KMS-11 (cell line): ENCODE data around the gene MTF2.

Experiments
- H2AFZ ChIP-seq: fragments of 200-600 bp; sonication (generic); 2 replicates; pipeline ENCODE4 v1.6.1; 2016; ENCODE audit warnings: antibody characterized with exemption, mixed run types, low read depth
- H3K27ac ChIP-seq: fragments of 200-600 bp; sonication (generic); 2 replicates; pipeline ENCODE4 v1.6.1; 2016; ENCODE audit warnings: mild to moderate bottlenecking, mixed run types
- H3K27me3 ChIP-seq: fragments of 200-600 bp; sonication (generic); 2 replicates; pipeline ENCODE4 v1.6.1; 2017; ENCODE audit warnings: mild to moderate bottlenecking, low read depth, mixed run types, moderate library complexity; ENCODE audit not compliant: insufficient read depth
- H3K36me3 ChIP-seq: fragments of 200-600 bp; sonication (generic); 2 replicates; pipeline ENCODE4 v1.6.1; 2017; ENCODE audit warnings: mild to moderate bottlenecking, mixed run types; ENCODE audit not compliant: insufficient read depth
- H3K4me1 ChIP-seq: fragments of 200-600 bp; sonication (generic); 2 replicates; pipeline ENCODE4 v1.6.1; 2016; ENCODE audit warnings: mild to moderate bottlenecking, low read depth, mixed run types; ENCODE audit not compliant: poor library complexity, severe bottlenecking
- H3K4me2 ChIP-seq: fragments of 200-600 bp; sonication (generic); 2 replicates; pipeline ENCODE4 v1.7.0; 2016; ENCODE audit warnings: mild to moderate bottlenecking, mixed run types
- H3K4me3 ChIP-seq: fragments of 200-600 bp; sonication (generic); IDR thresholded peaks from 2 replicates; pipeline ENCODE4 v1.6.1; 2017; ENCODE audit warnings: low read depth, low read length, mixed read lengths; ENCODE audit not compliant: insufficient read depth
- H3K79me2 ChIP-seq: fragments of 200-600 bp; sonication (generic); 2 replicates; pipeline ENCODE4 v1.6.1; 2016; ENCODE audit warnings: low read depth, mixed run types; ENCODE audit not compliant: insufficient read depth
- H3K9ac ChIP-seq: fragments of 200-600 bp; sonication (generic); 2 replicates; pipeline ENCODE4 v1.6.1; 2016; ENCODE audit warnings: mild to moderate bottlenecking, mixed run types
- H4K20me1 ChIP-seq: fragments of 200-600 bp; sonication (generic); 2 replicates; pipeline ENCODE4 v1.6.1; 2016; ENCODE audit warnings: mild to moderate bottlenecking, mixed run types; ENCODE audit not compliant: insufficient read depth
- TF ChIP-seq, protein P1 (sequence below): fragments of 200-600 bp; sonication (generic); conservative IDR thresholded peaks from 2 replicates; pipeline ENCODE4 v1.6.1; 2017; ENCODE audit warnings: low read depth, mild to moderate bottlenecking, antibody characterized with exemption, low read length, moderate library complexity, mixed read lengths

MTF2 gene

DNA sequence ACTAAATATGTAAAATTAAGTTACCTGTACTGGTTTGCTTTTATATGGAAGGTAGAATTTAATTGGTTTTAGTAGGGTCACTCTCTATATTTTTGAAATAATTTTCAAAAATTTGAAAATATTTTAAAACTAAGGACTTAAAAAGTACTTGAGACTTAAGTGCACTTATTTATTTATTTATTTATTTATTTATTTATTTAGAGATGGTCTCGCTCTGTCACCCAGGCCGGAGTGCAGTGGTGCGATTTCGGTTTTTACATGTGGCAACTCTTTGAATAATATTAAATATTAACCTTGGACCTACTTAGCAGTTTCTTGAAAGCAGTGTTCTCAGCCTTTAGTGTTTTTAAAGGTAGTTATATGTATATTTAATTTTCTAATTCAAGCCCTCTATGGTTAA, 64.7 kb downstream of the MTF2 start:
- Histone ChIP-seq H3K4me2 (no peak overlapping the region), H3K79me2 (no peaks in the 10 kb centered on the region), H3K9ac (no peak overlapping the region), H2AFZ (no peak overlapping the region), H3K4me3 (no peak overlapping the region), H3K36me3 (no peaks in the 10 kb centered on the region), H3K4me1 (no peaks in the 10 kb centered on the region), H3K27me3 (no peaks in the 10 kb centered on the region), H3K27ac (no peak overlapping the region), H4K20me1 (no peaks in the 10 kb centered on the region)
- TF ChIP-seq, protein P1, sequence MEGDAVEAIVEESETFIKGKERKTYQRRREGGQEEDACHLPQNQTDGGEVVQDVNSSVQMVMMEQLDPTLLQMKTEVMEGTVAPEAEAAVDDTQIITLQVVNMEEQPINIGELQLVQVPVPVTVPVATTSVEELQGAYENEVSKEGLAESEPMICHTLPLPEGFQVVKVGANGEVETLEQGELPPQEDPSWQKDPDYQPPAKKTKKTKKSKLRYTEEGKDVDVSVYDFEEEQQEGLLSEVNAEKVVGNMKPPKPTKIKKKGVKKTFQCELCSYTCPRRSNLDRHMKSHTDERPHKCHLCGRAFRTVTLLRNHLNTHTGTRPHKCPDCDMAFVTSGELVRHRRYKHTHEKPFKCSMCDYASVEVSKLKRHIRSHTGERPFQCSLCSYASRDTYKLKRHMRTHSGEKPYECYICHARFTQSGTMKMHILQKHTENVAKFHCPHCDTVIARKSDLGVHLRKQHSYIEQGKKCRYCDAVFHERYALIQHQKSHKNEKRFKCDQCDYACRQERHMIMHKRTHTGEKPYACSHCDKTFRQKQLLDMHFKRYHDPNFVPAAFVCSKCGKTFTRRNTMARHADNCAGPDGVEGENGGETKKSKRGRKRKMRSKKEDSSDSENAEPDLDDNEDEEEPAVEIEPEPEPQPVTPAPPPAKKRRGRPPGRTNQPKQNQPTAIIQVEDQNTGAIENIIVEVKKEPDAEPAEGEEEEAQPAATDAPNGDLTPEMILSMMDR = no peak

DNA sequence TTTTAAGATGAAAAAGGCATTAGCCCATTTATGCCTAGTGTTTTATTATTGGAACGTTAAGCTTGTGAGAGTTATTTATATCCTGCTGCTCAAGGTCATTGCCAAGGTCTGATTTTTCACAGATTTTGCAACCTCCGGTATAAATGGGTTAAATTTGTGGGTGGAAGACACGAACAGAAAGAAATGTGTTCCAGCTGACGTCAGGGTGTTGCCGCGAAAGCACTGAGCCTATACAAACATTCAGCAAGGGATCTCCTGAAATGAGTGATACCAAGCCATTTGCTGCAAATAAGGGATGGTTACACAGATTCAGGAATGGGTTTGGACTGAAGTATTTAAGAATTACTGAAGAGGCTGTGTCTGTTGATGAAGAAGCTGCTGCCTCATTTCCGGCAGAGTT, 68.9 kb downstream of the MTF2 start:
- TF ChIP-seq, protein P1 = no peak
- no peaks in the 10 kb centered on the region for H4K20me1 ChIP-seq
- H3K36me3 ChIP-seq = no peaks in the 10 kb centered on the region
- H3K27ac ChIP-seq = no peak overlapping the region
- H3K4me1 ChIP-seq = no peaks in the 10 kb centered on the region
- H3K79me2 ChIP-seq = no peaks in the 10 kb centered on the region
- H3K9ac ChIP-seq = no peak overlapping the region
- H2AFZ ChIP-seq = no peak overlapping the region
- no peak overlapping the region for H3K4me2 ChIP-seq
- no peak overlapping the region for H3K4me3 ChIP-seq
- no peaks in the 10 kb centered on the region for H3K27me3 ChIP-seq

DNA sequence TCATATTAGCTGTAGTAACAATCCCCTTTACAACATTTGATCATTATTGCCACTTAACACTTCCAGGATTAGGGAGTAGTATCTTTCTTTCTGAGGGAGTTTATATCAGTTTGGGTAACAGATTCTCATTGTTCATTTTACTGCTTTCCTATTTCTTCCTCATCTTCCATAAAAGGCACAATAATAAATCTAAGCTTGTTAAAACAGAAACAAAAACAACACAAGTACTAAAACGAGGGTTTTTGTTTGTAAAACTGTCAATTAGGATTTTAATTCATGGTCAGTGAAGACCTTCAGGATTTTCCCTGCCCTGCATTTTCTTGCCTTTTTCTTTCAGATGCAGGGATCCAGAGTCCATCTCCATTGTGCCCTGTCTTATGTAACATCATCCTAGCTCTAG, 71.6 kb downstream of the MTF2 start:
- H3K27me3 ChIP-seq = no peaks in the 10 kb centered on the region
- TF ChIP-seq, protein P1 = no peak
- no peaks in the 10 kb centered on the region for H3K4me1 ChIP-seq
- H3K79me2 ChIP-seq = no peaks in the 10 kb centered on the region
- no peak overlapping the region for H3K4me3 ChIP-seq
- H2AFZ ChIP-seq = no peak overlapping the region
- H3K4me2 ChIP-seq = no peak overlapping the region
- H3K9ac ChIP-seq = no peak overlapping the region
- H3K36me3 ChIP-seq = no peaks in the 10 kb centered on the region
- no peak overlapping the region for H3K27ac ChIP-seq
- H4K20me1 ChIP-seq = no peaks in the 10 kb centered on the region

DNA sequence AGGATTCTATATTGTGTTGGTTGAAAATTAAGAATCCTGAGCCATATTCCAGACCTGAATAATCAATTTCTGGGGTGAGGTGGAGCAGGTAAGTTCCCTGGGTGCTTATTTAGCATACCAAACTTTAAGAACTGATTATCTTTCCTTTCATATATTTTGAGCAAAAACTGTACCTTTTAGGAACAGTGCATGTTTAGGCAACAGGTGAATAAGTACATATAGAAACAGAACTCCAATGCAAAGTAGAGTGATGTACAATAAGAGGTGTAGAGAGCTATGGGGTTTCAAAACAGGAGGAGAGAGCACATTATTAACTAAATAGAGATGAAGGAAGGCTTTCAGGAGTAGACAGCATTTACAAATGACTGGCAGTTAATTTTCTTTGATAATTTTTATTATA, 72.4 kb downstream of the MTF2 start:
- no peaks in the 10 kb centered on the region for H3K4me1 ChIP-seq
- no peaks in the 10 kb centered on the region for H3K79me2 ChIP-seq
- no peak overlapping the region for H3K4me3 ChIP-seq
- TF ChIP-seq, protein P1 = no peak
- H3K9ac ChIP-seq = no peak overlapping the region
- H2AFZ ChIP-seq = no peak overlapping the region
- H3K27me3 ChIP-seq = no peaks in the 10 kb centered on the region
- no peaks in the 10 kb centered on the region for H3K36me3 ChIP-seq
- no peaks in the 10 kb centered on the region for H4K20me1 ChIP-seq
- H3K4me2 ChIP-seq = no peak overlapping the region
- no peak overlapping the region for H3K27ac ChIP-seq

DNA sequence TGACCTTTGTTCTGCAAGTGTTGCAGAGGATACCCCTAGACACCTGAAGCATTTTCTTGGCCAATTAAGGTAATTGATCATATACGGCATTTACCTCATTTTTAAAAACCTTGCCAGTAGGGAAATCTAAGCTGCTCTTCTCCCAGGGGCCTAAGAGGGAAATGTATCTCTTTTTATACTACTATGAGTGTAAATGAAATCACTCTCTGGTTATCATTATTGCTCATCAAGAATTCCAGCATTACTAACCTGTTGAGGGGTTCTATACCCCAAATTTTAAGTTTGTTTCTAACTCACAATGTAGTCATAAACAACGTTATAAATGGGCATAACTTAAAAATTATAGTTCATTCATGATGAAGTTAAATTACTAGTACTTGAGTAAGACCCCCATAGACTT, 73.8 kb downstream of the MTF2 start:
- no peak overlapping the region for H2AFZ ChIP-seq
- H3K27ac ChIP-seq = no peak overlapping the region
- H3K4me2 ChIP-seq = no peak overlapping the region
- H3K79me2 ChIP-seq = no peaks in the 10 kb centered on the region
- H3K36me3 ChIP-seq = no peaks in the 10 kb centered on the region
- H3K4me1 ChIP-seq = no peaks in the 10 kb centered on the region
- H3K9ac ChIP-seq = no peak overlapping the region
- H3K4me3 ChIP-seq = no peak overlapping the region
- TF ChIP-seq, protein P1 = no peak
- no peaks in the 10 kb centered on the region for H3K27me3 ChIP-seq
- H4K20me1 ChIP-seq = no peaks in the 10 kb centered on the region
